Gastroesophageal sphincter (tissue), 3 donors: Measurements from ENCODE around the gene TMEM150B.

Source experiments
- CTCF ChIP-seq, 4 experiments: fragments of 200-600 bp in 2 of 4; fragments of 450-650 bp in 2 of 4; sonication (generic) in 1 of 4; IDR thresholded peaks; one replicate each; pipeline ENCODE4 v1.5.1; 2017 to 2019; ENCODE audit warnings: antibody characterized with exemption in 4 of 4, mild to moderate bottlenecking in 2 of 4, moderate library complexity in 2 of 4
- EP300 ChIP-seq: sonication (generic); formaldehyde crosslinking; IDR thresholded peaks from one replicate; pipeline ENCODE4 v1.6.1; 2017; ENCODE audit warnings: antibody characterized with exemption, mild to moderate bottlenecking
- POLR2AphosphoS5 ChIP-seq: sonication (generic); formaldehyde crosslinking; IDR thresholded peaks from one replicate; pipeline ENCODE4 v1.6.1; 2017; ENCODE audit warnings: antibody characterized with exemption

GRCh38 chr19:55316646-55317045 is 8.5 kb downstream of the TMEM150B start:
- TF ChIP-seq CTCF (IDR thresholded peaks at IDR 0.05) = no peak
- TF ChIP-seq POLR2AphosphoS5 = no peak
- TF ChIP-seq EP300 = no peak
